Spinal cord (tissue), 10 donors: ENCODE results near the gene RAET1G. TPM values are rescaled to one million over a fixed set of nuclear protein-coding genes. Genes with fewer than 3 reads are reported as not detected.
A peak's percentile ranks its signal among the peaks of the same experiment; 100 is the strongest.
"Not testable (repeated sequence)": the region's sequence is repeated elsewhere in the genome, so short reads cannot be mapped to it uniquely, and the experiment has no call there.

ENCODE experiments used
- DNase-seq, 6 donors: peaks; one replicate each; pipeline versions ENCODE4 v3.0.0 to v3.0.0-alpha.2; 2013 to 2015; ENCODE audit warnings: low spot score in 6 of 6, low read depth in 4 of 6
- H3K27ac ChIP-seq: one replicate; pipeline ENCODE4 v1.5.1; 2013; ENCODE audit warnings: low read depth, low read length, control low read depth
- H3K27me3 ChIP-seq: one replicate; pipeline ENCODE4 v1.6.1; 2013; ENCODE audit warnings: low read length; ENCODE audit not compliant: control insufficient read depth, insufficient read depth
- H3K36me3 ChIP-seq: one replicate; pipeline ENCODE4 v1.6.1; 2013; ENCODE audit warnings: low read length; ENCODE audit not compliant: control insufficient read depth, insufficient read depth
- H3K4me1 ChIP-seq: one replicate; pipeline ENCODE4 v1.6.1; 2013; ENCODE audit warnings: low read length; ENCODE audit not compliant: control insufficient read depth, insufficient read depth
- H3K4me3 ChIP-seq: one replicate; pipeline ENCODE4 v1.5.1; 2013; ENCODE audit warnings: low read depth, low read length, control low read depth
- H3K9me3 ChIP-seq: one replicate; pipeline ENCODE4 v1.6.1; 2013; ENCODE audit warnings: low read length; ENCODE audit not compliant: control insufficient read depth, insufficient read depth
- WGBS: methylation state at CpG from one replicate; pipeline ENCODE4 v1.1.5; 2013; ENCODE audit warnings: missing lambda C conversion rate; ENCODE audit not compliant: insufficient coverage; 5-methylcytosine and 5-hydroxymethylcytosine counted together
- polyA plus RNA-seq, 2 donors: library from polyadenylated mRNA; unstranded; fragments of 120-200 nt; gene quantifications; one replicate each; pipeline ENCODE4 v1.2.1, GENCODE V29; 2013; ENCODE audit not compliant: insufficient read length in 2 of 2
- total RNA-seq, 2 donors: library from RNA; depleted of rRNA in 1 of 2; stranded (reverse); fragments of 120-200 nt in 1 of 2; fragments of >200 nt in 1 of 2; gene quantifications; one replicate each; pipeline versions ENCODE4 v1.2.3 to v1.2.4, GENCODE V29; 2013 to 2014
- donor health status: healthy.

The RAET1G gene
- total and polyA plus RNA-seq, 4 donors, result 0.70 to 1.7 TPM; not detected in 2

DNA sequence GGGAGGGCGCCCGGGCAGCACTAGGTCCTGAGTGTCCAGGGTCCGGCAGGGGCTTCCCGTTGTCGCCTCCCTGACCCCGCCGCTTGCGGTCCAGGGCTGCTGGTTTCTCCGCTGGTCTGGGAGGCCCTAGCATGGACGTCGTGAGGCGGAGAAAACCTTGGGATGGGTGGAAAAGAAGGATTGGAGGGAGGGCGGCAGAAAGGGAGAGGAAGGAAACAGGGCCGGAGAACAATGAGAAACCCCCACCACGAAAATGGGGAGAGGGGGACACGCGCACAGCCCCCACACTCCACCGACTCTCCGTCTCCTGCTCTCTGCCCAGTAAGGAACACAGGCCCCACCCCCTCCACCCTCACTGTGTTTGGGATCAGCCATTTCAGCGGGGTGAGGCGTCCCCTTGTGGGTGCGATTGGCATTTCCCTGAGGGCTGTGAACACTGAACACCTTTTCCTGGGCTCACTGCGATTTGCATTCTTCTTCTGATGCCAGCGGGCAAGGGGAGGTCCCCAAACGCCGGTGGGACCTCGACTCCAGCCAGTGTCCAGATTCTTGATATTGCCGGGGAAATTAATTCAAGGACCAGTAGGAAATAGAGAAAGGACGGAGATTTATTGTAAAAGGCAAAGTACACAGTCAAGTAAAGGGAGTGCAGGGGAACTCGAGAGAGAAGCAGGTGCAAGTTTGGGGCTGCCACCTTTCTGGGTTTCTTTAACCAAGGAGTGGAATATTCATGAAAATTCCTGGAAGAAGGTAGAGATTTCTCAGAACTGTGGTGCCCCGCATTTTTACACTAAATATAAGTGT is 3.3 kb upstream of the RAET1G start:
- Histone ChIP-seq H3K4me1 (peaks cover 29% of the 10 kb centered on the region), H3K36me3 (no peaks in the 10 kb centered on the region), H3K27ac (no peak overlapping the region), H3K27me3 (peaks cover 74% of the 10 kb centered on the region), H3K4me3 (peak overlapping the region; percentile 42), H3K9me3 (no peaks in the 10 kb centered on the region)
- peak in 3 of 6 donors; percentile 25 to 84 (median 72) for DNase-seq
- WGBS, result 4% methylated on average over 23 of the region's 31 CpGs

GRCh38 chr6:149925253-149925973 is 2.5 kb upstream of the RAET1G start:
- peak in 1 of 6 donors; percentile 22 for DNase-seq
- Histone ChIP-seq H3K4me1 (peaks cover 29% of the 10 kb centered on the region), H3K4me3 (peak overlapping the region; percentile 42), H3K36me3 (no peaks in the 10 kb centered on the region), H3K27me3 (peaks cover 68% of the 10 kb centered on the region), H3K9me3 (no peaks in the 10 kb centered on the region), H3K27ac (no peak overlapping the region)
- WGBS, result 9% methylated on average over 33 of the region's 34 CpGs

DNA sequence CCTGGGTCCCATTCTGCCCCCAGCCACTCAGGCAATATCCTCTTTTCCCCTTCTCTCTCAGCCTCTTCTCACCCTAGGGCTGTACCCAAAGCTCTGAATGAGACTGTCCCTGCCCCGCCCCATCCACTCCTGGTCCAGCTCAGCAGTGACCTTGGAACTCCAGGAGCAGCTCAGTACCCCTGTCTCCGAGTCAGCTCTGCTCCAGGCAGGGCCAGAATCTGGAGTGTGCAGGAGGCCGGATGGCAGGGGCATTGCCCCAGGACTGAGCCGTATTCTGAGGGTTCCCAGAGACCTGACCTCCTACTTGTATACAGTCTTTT is 2.0 kb upstream of the RAET1G start:
- Histone ChIP-seq H3K27me3 (peaks cover 64% of the 10 kb centered on the region), H3K36me3 (no peaks in the 10 kb centered on the region), H3K4me3 (no peak overlapping the region), H3K9me3 (no peaks in the 10 kb centered on the region), H3K4me1 (peaks cover 29% of the 10 kb centered on the region), H3K27ac (no peak overlapping the region)
- no peak for DNase-seq
- WGBS, result 76% methylated on average over 4 of the region's 4 CpGs

- Histone ChIP-seq H3K27ac (no peak overlapping the region), H3K27me3 (peaks cover 60% of the 10 kb centered on the region)
Measured at GRCh38 chr6:149924206-149924932, 1.4 kb upstream of the RAET1G start.

DNA sequence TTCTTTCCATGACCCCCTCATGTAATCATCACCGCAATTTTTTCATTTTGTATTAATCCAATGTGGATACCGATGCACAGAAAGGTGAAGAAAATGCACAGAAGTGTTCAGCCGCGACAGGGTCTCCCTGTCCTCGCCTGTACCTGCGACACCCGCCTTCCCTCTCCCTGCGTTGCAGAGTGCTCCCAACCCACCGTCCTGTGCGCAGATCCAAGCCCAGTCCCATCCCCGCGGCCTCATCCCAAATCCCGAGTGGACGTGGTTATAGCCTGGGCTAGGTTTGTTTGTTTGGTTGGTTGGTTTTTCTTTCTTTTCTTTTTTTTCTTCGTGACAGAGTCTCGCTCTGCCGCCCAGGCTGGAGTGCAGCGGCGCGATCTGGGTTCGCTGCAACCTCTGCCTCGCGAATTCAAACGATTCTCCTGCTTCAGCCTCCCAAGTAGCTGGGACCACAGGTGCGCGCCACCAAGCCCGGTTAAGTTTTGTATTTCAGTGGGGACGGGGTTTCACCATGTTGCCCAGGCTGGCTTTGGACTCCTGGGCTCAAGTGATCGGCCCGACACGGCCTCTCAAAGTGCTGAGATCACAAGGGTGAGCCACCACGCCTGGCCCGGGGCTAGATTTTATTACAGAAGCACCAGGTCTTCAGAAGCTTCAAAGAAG is 536 bp upstream of the RAET1G start:
- Histone ChIP-seq H3K27ac (no peak overlapping the region), H3K4me3 (peak overlapping the region; percentile 51), H3K4me1 (peaks cover 29% of the 10 kb centered on the region), H3K9me3 (no peaks in the 10 kb centered on the region), H3K27me3 (peaks cover 55% of the 10 kb centered on the region), H3K36me3 (no peaks in the 10 kb centered on the region)
- no peak for DNase-seq
- 18% methylated on average over 23 of the region's 33 CpGs for WGBS

More at GRCh38 chr6:149924206-149924932, 1.4 kb upstream of the RAET1G start:
- no peaks in the 10 kb centered on the region for H3K36me3 ChIP-seq
- no peak for DNase-seq
- H3K9me3 ChIP-seq, result no peaks in the 10 kb centered on the region
- H3K4me3 ChIP-seq, result no peak overlapping the region
- WGBS, result 75% methylated on average over 5 of the region's 9 CpGs
- peaks cover 29% of the 10 kb centered on the region for H3K4me1 ChIP-seq

GRCh38 chr6:149922091-149922490 is 830 bp downstream of the RAET1G start:
- not testable (repeated sequence) for H3K9me3 ChIP-seq, H3K4me3 ChIP-seq, H3K27ac ChIP-seq, H3K36me3 ChIP-seq, DNase-seq
- WGBS, result 16% methylated on average over 5 of the region's 5 CpGs
- peaks cover 29% of the 10 kb centered on the region for H3K4me1 ChIP-seq
- peaks cover 55% of the 10 kb centered on the region for H3K27me3 ChIP-seq

GRCh38 chr6:149921361-149921760 is 1.6 kb downstream of the RAET1G start:
- 88% methylated on average over 5 of the region's 6 CpGs for WGBS
- Histone ChIP-seq H3K9me3 (no peaks in the 10 kb centered on the region), H3K36me3 (no peaks in the 10 kb centered on the region), H3K4me1 (peaks cover 28% of the 10 kb centered on the region), H3K4me3 (no peak overlapping the region), H3K27ac (no peak overlapping the region), H3K27me3 (peaks cover 50% of the 10 kb centered on the region)
- no peak for DNase-seq

- H3K27me3 ChIP-seq, result peaks cover 34% of the 10 kb centered on the region
Measured at GRCh38 chr6:149919834-149920225, 3.1 kb downstream of the RAET1G start.

DNA sequence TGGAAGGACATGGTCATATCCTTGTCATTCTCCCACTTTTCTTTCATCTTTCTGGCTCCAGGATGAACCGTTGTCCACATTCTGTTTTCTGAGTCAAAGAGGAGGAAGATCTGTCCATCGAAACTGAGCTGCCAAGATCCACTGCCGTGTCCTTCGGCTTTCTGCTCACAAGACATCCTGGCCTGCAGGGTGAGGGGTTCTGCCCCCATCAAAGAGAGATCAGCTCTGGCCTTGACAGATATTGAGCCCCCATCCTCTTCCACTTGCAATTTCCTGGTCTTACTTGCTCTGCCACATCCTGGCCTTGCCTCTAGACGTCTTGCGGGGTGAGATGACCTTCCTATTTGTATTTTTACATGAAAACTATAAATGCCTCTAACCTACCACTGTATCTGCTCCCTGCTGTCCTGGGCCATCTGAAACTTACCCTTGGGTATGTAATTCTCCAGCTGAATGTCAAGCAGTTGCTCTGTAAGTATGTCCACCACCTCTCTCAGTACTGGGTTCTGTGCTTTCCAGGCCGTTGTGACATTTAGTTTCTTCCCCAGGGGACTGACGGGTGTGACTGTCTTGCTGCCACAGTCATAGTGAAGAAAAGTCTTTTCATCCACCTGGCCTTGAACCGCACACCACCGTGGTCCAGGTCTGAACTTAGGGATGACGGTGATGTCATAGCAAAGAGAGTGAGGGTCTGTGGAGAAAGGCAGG is 3.6 kb downstream of the RAET1G start:
- not testable (repeated sequence) for H3K27ac ChIP-seq, H3K36me3 ChIP-seq, DNase-seq, H3K9me3 ChIP-seq, H3K4me3 ChIP-seq
- Histone ChIP-seq H3K4me1 (peaks cover 17% of the 10 kb centered on the region), H3K27me3 (peaks cover 29% of the 10 kb centered on the region)
- 93% methylated on average over 3 of the region's 11 CpGs for WGBS

More at GRCh38 chr6:149919834-149920225, 3.1 kb downstream of the RAET1G start:
- Histone ChIP-seq H3K27ac (no peak overlapping the region), H3K9me3 (no peaks in the 10 kb centered on the region), H3K4me3 (no peak overlapping the region), H3K36me3 (no peaks in the 10 kb centered on the region), H3K4me1 (peaks cover 17% of the 10 kb centered on the region)
- no peak for DNase-seq
- 91% methylated on average over 3 of the region's 4 CpGs for WGBS
